Cardiac muscle cell (in vitro differentiated cells and primary cell): ENCODE measurements around the gene KXD1. TPM values are rescaled to one million over a fixed set of nuclear protein-coding genes. Genes with fewer than 3 reads are reported as not detected.

Experiments
- DNase-seq, 2 donors: peaks; one replicate each; pipeline versions ENCODE4 v3.0.0 to v3.0.0-alpha.2; 2010 to 2017; ENCODE audit warnings: low read depth in 1 of 2, low spot score in 1 of 2
- H3K27ac ChIP-seq: fragments of 200-600 bp; sonication (generic); 2 replicates; pipeline ENCODE4 v1.5.1; 2016
- H3K27me3 ChIP-seq: fragments of 200-600 bp; sonication (generic); 2 replicates; pipeline ENCODE4 v1.6.0; 2016; ENCODE audit warnings: control low read depth
- H3K36me3 ChIP-seq: fragments of 200-600 bp; sonication (generic); 2 replicates; pipeline ENCODE4 v1.5.1; 2016; ENCODE audit warnings: control low read depth
- H3K4me1 ChIP-seq: fragments of 200-600 bp; sonication (generic); 2 replicates; pipeline ENCODE4 v1.8.1; 2017; ENCODE audit warnings: low read depth, mild to moderate bottlenecking, mixed run types
- H3K4me3 ChIP-seq: fragments of 200-600 bp; sonication (generic); 2 replicates; pipeline ENCODE4 v1.5.1; 2016; ENCODE audit warnings: mild to moderate bottlenecking
- H3K9me3 ChIP-seq: fragments of 200-600 bp; sonication (generic); 2 replicates; pipeline ENCODE4 v1.5.1; 2017; ENCODE audit warnings: low read depth, mild to moderate bottlenecking, control low read depth
- CTCF ChIP-seq: IDR thresholded peaks from 2 replicates; pipeline ENCODE4 v1.5.1; 2012; ENCODE audit warnings: low read depth, mild to moderate bottlenecking, low read length
- polyA plus RNA-seq: library from polyadenylated mRNA; unstranded; fragments of >200 nt; fragmentation: Nextera tagmentation; extraction: Ambion mirVana; gene quantifications from 2 replicates; pipeline ENCODE4 v1.2.1, GENCODE V29; 2016
- total RNA-seq: library from RNA; depleted of rRNA; stranded (reverse); fragments of >200 nt; gene quantifications from 2 replicates; pipeline ENCODE4 v1.2.3, GENCODE V29; 2016

The KXD1 gene
- total and polyA plus RNA-seq, 2 experiments from 2014 or later, result 127 to 137 TPM

GRCh38 chr19:18587561-18587960, 29.9 kb downstream of the KXD1 start:
- no peaks in the 10 kb centered on the region for H3K9me3 ChIP-seq
- no peak for DNase-seq
- H3K27ac ChIP-seq, result no peak overlapping the region
- TF ChIP-seq CTCF, result no peak
- H3K4me1 ChIP-seq, result no peaks in the 10 kb centered on the region
- H3K36me3 ChIP-seq, result no peaks in the 10 kb centered on the region
- no peaks in the 10 kb centered on the region for H3K27me3 ChIP-seq
- H3K4me3 ChIP-seq, result no peak overlapping the region

DNA sequence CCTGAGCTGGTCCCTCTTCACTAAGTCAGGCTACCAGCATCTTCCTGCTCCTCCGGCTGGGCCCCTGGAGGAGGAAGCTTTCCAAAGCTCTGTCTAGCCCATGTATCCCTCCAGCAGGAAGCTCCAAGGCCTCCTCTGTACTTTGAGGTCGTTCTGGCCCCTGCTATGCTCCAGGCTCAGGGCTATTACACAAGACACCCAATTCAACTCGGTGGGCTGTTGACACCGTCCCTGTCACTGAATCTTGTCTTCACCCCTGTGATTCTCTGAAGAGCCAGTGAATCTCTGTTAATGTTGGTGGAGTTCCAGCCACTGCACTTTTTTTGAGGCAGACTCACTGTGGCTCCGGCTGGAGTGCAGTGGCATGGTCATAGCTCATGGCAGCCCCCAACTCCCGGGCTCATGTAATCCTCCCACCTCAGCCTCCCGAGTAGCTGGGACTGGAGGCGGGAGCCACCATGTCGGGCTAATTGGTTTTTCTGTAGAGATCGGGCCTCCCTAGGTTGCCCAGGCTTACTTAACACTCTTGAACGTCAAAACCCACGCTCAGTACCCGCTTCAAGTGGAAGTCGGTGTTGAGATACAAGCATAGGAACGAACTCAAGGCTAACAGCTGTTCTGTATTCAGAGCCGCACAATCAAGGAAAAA, 30.4 kb downstream of the KXD1 start:
- no peak for TF ChIP-seq CTCF
- Histone ChIP-seq H3K4me3 (peak overlapping the region; percentile 76), H3K36me3 (no peaks in the 10 kb centered on the region), H3K27ac (peak overlapping the region; percentile 84), H3K9me3 (no peaks in the 10 kb centered on the region), H3K4me1 (no peaks in the 10 kb centered on the region), H3K27me3 (no peaks in the 10 kb centered on the region)
- no peak for DNase-seq

DNA sequence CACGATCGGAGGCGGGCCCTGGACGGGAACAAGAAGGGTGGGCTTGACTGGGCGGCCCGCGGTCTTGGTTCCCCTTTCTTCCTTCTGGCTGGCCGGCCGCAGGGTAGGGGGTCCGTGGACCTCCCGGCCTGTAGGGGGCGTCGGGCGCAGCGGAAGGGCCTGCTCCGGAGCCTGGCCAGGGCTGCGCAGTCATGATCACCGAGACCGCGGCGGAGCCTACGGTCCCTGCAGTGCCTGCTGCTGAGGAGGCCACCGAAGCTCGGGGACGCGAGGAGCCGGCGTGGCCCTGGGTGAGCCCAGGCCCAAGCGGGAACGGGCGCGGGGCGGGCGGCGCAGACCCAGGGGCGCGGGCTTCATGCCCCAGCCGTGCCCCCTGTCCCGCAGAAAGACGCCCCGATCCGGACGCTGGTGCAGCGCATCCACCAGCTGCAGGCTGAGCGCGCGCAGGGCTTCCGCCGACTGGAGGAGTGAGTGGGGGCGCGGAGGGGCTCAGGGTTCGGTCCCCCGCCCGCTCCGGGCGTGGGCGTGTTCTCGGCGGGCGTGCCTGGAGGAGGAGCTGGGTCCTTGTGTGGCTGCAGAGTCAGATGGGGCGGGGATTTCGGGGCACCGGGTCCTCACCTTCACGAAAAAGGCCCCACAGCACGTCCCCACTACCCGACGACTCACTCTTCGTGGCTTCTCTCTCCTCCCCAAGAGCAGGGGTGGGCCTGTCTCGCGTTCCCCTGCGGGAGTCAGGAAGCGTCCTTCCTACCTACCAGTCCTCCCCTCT, 31.1 kb downstream of the KXD1 start, which contains the start of gene REX1BD:
REX1BD (plus strand) TSS at position 188 of the 769 bp plus-strand sequence; CDS start at position 192, 4 bp downstream.
- no peaks in the 10 kb centered on the region for H3K9me3 ChIP-seq

DNA sequence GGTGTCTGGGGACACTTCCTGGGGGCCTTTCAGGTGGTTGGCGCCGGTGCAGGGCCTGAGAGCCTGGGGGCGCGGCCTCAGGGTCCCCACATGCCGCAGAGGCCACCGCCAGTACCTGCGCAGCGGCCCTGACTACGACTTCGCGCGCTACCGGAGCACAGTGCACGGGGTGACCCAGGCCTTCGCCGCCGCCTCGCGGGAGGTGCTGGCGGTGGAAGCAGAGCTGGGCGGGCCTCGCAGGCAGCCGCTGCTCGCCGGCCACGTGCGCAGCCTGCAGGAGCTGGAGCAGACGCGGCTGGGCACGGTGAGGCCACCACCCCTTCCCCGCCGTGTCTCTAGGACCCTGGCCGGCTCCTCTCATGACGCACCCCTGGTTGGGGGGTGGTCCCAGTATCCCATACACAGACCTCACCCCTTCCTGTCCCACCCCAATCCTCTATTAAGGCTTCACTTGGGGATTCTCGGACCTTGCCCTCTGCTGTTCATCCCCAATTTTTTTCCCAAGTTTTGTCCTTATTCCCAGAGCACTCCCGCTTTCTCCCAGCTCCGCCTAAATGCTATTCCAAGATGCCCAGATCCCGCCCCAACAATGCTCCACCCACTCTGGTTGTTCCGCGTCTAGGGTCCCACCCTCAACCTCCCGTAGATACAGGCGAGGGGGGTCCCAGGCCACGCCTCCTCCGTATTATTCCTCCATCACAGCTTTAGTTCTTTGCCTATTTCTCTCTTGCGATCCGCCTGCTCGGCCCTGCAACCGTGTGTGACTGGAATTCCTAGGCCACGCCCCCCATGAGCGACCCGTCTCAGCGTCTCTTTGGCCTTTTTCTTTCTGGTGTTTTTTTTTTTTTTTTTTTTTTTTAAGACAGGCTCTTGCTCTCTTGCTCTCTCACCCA, 32.0 kb downstream of the KXD1 start:
- TF ChIP-seq CTCF, result peak; percentile 29
- Histone ChIP-seq H3K27ac (peak overlapping the region; percentile 84), H3K36me3 (no peaks in the 10 kb centered on the region), H3K27me3 (peaks cover 4% of the 10 kb centered on the region), H3K4me3 (peak overlapping the region; percentile 76), H3K9me3 (no peaks in the 10 kb centered on the region), H3K4me1 (no peaks in the 10 kb centered on the region)
- DNase-seq, result peak; percentile 73 to 81

More for the DNA sequence above, 31.1 kb downstream of the KXD1 start, which contains the start of gene REX1BD:
- Histone ChIP-seq H3K27me3 (peaks cover 3% of the 10 kb centered on the region), H3K4me1 (no peaks in the 10 kb centered on the region), H3K36me3 (no peaks in the 10 kb centered on the region), H3K27ac (peak within 1 kb of the TSS; percentile 84), H3K4me3 (peak within 1 kb of the TSS; percentile 76)
- DNase-seq, result peak; percentile 87 to 88
- peak; percentile 81 for TF ChIP-seq CTCF
